ENCODE results near the gene TMEM203. TPM values are rescaled to one million over a fixed set of nuclear protein-coding genes. Genes with fewer than 3 reads are reported as not detected.

The TMEM203 gene
- total RNA-seq, 4 donors from 2014 or later: 28.8 to 45.8 (median 34.8) TPM

GRCh38 chr9:137188490-137189296, 16.8 kb downstream of the TMEM203 start, which contains the start of the genes ANAPC2 and SSNA1:
Gene ANAPC2 (minus strand): TSS chr9:137188560. CDS start chr9:137188532, 28 bp downstream.
Gene SSNA1 (plus strand): TSS chr9:137188676. CDS start chr9:137188727, 51 bp downstream.
- peaks cover 45 to 77% (median 54%) of the 10 kb centered on the region in 4 donors for H3K4me1 ChIP-seq
- H3K27me3 ChIP-seq: no peaks in the 10 kb centered on the region
- H3K27ac ChIP-seq (replicated peaks in 1 of 4): peak within 1 kb of the TSS; percentile 94 to 99 (median 98)
- TF ChIP-seq POLR2AphosphoS5 (IDR thresholded peaks at IDR 0.05): peak; percentile 98 to 99
- peak; percentile 12 to 62 (median 29) for TF ChIP-seq CTCF (IDR thresholded peaks at IDR 0.05)
- TF ChIP-seq POLR2A (IDR thresholded peaks at IDR 0.05; ENCODE audit: low read depth): peak; percentile 85
- TF ChIP-seq EP300 (IDR thresholded peaks at IDR 0.05): no peak
- intact Hi-C loops (cut with DNase I): loop anchor here (5.0 kb wide), 1 partner anchor 34 kb away; the partner anchor contains the start of gene RNF208
- peak within 1 kb of the TSS; percentile 90 to 98 (median 94) for H3K4me3 ChIP-seq
- H3K36me3 ChIP-seq: peaks cover 28 to 64% (median 55%) of the 10 kb centered on the region in 4 donors
- no CpG with 5 or more reads among the region's 98 CpGs for WGBS
- peak; percentile 96 for DNase-seq (ENCODE audit: extremely low spot score)
- H3K9me3 ChIP-seq: no peaks in the 10 kb centered on the region

DNA sequence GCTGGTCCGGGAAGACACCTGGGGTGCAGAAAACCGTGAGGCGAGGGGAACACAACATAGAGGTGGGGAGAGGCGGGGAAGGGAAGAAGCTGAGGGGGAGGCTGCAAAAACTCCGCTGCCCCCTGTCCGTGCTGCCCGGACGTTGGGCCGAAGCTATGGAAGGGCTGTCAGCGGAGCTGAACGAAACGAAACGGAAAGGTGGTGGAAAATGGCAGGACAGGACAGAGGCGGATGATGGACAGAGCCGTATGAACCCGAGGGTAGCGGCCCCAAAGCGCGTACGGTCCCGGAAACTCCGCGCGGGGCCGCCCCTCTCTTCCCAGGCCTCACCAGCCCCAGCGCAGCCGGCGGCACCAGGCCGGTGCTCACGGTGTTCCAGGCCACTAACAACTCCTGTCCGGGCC, 17.4 kb downstream of the TMEM203 start:
- H3K4me3 ChIP-seq: peak overlapping the region; percentile 90 to 98 (median 94)
- H3K36me3 ChIP-seq: peaks cover 34 to 70% (median 61%) of the 10 kb centered on the region in 4 donors
- H3K27ac ChIP-seq (replicated peaks in 1 of 4): peak overlapping the region; percentile 94 to 99 (median 98)
- no peak for DNase-seq (ENCODE audit: extremely low spot score)
- intact Hi-C loops (cut with DNase I): loop anchor here (5.0 kb wide), 1 partner anchor 34 kb away; the partner anchor contains the start of gene RNF208
- WGBS: 5% methylated on average over 13 of the region's 31 CpGs
- H3K27me3 ChIP-seq: no peaks in the 10 kb centered on the region
- H3K4me1 ChIP-seq: peaks cover 45 to 76% (median 54%) of the 10 kb centered on the region in 4 donors
- TF ChIP-seq POLR2AphosphoS5 (IDR thresholded peaks at IDR 0.05): no peak
- TF ChIP-seq EP300 (IDR thresholded peaks at IDR 0.05): no peak
- TF ChIP-seq POLR2A (IDR thresholded peaks at IDR 0.05; ENCODE audit: low read depth): no peak
- TF ChIP-seq CTCF (IDR thresholded peaks at IDR 0.05): no peak
- H3K9me3 ChIP-seq: no peaks in the 10 kb centered on the region

DNA sequence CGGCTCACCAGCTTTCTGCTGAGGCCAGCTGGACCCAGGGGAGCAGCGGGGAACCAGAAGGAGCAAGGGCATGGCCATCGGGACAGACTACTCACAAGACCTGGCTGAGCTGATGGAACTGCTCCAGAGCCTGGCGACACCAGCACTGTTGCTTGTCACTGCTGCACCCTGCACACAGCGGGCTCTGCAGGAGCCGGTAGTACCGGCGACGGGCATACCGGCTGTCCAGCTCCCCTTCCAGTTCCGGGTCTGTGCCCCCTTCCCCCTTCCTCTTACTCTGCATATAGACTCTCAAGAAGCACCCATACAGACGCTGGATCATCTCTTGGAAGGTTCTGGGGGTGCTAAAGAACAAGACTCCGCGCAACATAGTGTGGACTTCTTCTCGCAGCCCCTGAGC, 18.1 kb downstream of the TMEM203 start:
- Histone ChIP-seq H3K4me1 (peaks cover 45 to 69% (median 54%) of the 10 kb centered on the region in 4 donors), H3K36me3 (peaks cover 41 to 76% (median 68%) of the 10 kb centered on the region in 4 donors)
- 84% methylated on average over 14 of the region's 15 CpGs for WGBS

GRCh38 chr9:137186385-137186784, 19.1 kb downstream of the TMEM203 start:
- no peak overlapping the region for H3K27ac ChIP-seq (replicated peaks in 1 of 4)
- peaks cover 48 to 76% (median 69%) of the 10 kb centered on the region in 4 donors for H3K36me3 ChIP-seq
- WGBS: 81% methylated on average over 4 of the region's 6 CpGs
- TF ChIP-seq EP300 (IDR thresholded peaks at IDR 0.05) (no peak), POLR2AphosphoS5 (IDR thresholded peaks at IDR 0.05) (no peak), CTCF (IDR thresholded peaks at IDR 0.05) (no peak), POLR2A (IDR thresholded peaks at IDR 0.05; ENCODE audit: low read depth) (no peak)
- peak overlapping the region; percentile 90 to 98 (median 94) for H3K4me3 ChIP-seq
- no peaks in the 10 kb centered on the region for H3K27me3 ChIP-seq
- H3K4me1 ChIP-seq: peaks cover 44 to 66% (median 54%) of the 10 kb centered on the region in 4 donors
- no peaks in the 10 kb centered on the region for H3K9me3 ChIP-seq
- DNase-seq (ENCODE audit: extremely low spot score): no peak
- intact Hi-C loops (cut with DNase I): loop anchor here (5.0 kb wide), 1 partner anchor 36 kb away; the partner anchor contains the start of gene RNF208

More for the DNA sequence above, 18.1 kb downstream of the TMEM203 start:
- Histone ChIP-seq H3K27ac (replicated peaks in 1 of 4) (no peak overlapping the region), H3K9me3 (no peaks in the 10 kb centered on the region), H3K27me3 (no peaks in the 10 kb centered on the region), H3K4me3 (peak overlapping the region; percentile 90 to 98 (median 94))
- TF ChIP-seq CTCF (IDR thresholded peaks at IDR 0.05) (no peak), POLR2AphosphoS5 (IDR thresholded peaks at IDR 0.05) (no peak), EP300 (IDR thresholded peaks at IDR 0.05) (no peak), POLR2A (IDR thresholded peaks at IDR 0.05; ENCODE audit: low read depth) (no peak)
- DNase-seq (ENCODE audit: extremely low spot score): no peak
- intact Hi-C loops (cut with DNase I): loop anchor here (5.0 kb wide), 1 partner anchor 35 kb away; the partner anchor contains the start of gene RNF208

Data from esophagus muscularis mucosa (tissue), 4 donors.